HG02588 (cell line): ENCODE measurements around the gene OGFRL1.

ENCODE experiments used
- ATAC-seq: cut with Tn5 transposase; IDR thresholded peaks from one replicate; pipeline ENCODE4 v1.9.1; 2021; ENCODE audit warnings: mild to moderate bottlenecking, moderate library complexity; ENCODE audit not compliant: unreplicated experiment

The OGFRL1 gene

DNA sequence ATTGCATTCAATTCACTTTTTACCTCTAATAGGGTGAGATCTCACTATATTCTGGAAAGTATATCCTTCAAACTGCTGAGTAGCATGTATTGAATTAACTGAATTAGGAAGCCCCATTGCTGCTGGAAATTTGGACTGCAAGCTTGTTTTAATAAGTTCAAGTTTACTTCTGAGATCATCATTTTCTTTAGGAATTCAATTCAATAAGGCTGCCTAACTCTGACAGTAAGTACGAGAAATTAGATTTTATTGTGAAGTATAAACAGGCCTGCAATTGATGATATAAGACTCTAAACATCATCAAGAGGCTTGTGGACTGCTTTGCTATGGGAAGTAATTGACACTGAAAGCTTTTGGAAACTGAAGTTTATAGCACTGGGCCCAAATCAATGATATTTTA, 44.4 kb downstream of the OGFRL1 start:
- ATAC-seq = no peak

DNA sequence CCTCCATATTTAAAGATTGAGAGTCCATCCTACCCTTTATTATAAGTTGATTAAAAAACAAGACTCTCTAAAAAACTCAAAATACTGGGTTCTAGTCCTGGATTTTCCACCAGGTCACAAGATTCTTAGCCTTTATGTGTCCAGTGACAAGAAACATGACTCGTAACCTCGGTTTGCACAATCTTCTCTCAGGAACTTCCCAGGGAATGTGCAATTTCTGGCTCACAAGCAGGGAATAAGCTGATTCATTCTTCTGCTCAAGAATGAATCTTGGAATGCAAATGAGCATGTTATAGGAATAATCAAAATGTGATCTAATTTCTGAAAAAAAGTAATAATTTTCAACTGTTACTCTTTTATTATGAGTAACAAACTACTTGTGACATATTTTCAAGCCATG, 45.1 kb downstream of the OGFRL1 start:
- no peak for ATAC-seq

DNA sequence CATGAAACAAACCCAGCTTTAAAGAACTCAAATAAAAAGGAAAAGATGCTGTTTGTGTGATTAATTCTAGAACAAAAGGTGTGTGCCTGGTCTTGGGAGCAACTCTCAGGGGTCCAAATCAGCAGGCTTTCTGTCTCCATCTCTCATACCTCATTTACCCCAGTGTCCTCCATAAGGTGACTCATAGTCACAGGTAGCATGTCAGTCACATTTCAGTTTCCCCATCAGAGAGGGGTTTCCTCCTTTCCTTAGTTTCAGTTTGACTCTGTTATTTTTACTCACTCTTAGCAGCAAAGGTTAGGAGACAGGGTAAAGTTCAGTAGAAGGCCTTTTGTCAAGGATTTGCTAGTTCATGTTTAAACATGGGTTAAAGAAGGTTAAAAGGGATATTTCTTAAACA, 46.2 kb downstream of the OGFRL1 start:
- ATAC-seq = peak; percentile 53

DNA sequence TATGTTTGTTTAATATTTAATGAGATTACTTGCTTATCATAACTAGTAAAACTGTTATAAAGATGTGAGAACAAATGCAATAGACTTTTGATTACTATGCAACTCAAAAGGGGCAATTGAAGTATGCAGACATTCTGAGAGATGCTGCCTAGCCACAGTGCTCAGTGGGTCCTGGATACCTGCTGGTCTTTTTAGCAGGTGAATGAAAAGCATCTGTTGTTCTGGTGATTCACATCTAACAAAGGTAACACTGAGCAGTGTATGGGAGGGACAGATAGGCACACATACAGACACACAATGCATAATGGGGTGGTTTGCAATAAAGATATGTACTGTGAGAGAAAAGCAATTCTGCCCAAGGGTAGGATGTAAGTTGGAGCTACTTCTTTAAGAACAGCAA, 46.9 kb downstream of the OGFRL1 start:
- no peak for ATAC-seq

DNA sequence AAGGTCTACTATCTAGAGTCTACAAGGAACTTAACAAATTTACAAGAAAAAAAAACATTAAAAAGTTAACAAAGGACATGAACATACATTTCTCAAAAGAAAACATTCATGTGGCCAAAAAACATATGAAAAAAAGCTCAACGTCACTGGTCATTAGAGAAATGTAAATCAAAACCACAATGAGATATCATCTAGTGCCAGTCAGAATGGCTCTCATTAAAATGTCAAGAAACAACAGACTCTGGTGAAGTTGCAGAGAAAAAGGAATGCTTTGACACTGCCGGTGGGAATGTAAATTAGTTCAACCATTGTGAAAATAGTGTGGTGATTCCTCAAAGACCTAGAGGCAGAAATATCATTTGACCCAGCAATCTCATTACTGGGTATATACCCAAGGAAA, 48.3 kb downstream of the OGFRL1 start:
- ATAC-seq = no peak

DNA sequence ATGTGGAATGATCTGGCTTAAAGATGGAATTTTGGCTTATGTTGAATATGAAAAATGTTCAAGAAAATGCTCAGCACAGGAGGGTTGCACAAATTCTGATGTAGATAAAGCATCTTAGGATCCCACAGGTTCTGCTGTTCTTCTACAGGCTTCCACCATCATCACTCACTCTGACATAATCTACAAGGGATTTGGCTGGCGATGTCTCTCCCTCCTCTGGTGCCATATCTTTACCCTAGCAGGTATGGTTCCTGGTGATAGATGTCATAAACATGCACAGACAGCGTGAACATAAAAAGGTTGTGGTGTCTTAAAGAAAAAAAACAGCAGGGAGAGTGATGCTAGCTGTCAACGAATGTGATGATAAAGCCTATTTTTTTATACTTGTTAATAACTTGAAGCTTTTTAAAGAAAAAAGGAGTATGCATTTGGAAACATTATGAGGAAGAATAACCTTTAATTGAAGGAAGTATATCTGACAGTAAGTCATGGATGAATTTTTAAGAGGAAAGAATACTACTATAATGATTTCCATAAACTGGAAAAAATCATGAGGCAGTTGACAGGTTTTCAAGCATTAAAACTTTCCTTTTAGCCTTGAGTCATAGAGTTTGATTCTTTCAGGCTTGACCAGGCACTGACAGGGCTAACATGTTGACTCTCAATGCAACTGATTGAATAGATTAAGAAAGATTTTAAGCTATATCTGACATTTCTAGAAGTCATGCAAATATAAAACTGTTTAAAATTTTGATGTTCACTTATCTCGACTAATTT, 50.1 kb downstream of the OGFRL1 start:
- ATAC-seq = no peak

DNA sequence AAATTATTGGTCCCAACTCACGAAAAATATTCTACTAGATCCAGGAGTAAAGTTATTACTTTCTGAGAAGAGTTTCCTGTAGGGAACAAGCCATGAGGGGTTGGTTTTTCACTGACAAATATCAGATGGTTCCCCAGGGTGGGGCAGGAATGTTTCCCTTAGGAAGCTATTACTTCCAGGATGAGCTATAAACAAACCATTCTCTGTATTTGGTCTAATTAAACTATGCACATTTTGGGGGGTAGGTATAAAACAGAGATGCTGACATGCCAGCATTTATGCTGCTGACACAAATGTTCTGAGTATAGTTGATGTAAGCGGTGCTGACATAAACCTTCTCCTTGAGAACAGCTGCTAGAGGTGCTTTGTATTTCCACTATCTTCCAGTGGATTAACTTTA, 54.2 kb downstream of the OGFRL1 start:
- no peak for ATAC-seq

DNA sequence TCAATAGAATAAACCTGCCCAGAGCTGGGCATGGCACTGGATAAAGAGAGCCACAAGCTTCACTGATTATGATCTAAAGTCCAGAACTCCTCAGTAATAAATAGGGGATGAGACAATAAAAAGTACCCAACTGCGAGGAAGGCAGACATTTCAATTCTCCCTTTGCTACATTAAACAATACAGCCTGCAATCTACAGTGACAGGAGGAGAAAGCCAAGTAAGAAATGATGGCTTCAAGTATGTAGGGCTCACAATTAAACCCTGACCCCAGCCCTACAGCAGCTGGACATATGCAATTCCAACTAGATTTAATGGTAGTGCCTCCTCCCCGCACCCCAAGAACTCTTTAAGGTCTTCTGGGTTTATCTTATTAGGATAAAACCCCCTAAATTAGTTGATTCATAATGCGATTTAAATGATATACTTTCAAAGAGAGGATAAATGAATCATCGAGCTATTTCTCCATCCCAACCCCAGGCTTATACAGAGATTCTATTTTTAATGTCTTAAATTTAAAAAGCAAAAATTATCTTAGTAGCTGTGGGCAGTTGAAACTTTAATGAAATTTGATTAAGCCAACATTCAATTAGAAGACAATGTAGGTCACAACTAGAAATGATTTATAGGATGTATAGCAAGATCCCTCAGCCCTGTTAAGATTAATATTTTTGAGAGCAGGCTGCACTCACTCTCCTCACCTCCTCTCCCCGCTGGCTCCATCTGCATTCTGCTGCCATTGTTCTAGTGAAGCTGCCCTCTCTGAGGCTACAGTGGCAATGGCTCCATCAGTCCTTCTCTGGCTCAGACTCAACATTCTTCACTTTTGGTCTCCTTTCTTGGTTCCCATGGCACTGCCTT, 57.1 kb downstream of the OGFRL1 start:
- ATAC-seq = no peak

DNA sequence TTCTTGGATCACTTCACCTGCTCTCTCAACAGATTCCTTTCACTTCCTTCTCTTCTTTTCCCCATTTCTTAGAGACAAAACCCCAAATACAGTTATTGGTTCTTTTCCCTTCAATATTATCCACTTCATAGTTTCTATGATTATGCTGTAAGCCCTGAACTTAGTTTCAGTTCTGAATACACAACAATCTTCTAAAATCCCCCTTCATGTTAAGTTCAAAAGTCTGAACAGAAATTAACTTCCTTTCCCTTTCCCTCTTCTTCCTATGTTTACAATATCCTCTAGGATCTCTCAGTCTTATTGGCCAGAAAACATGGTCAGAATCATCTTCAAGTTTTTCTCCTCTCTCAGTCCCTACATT, 57.7 kb downstream of the OGFRL1 start:
- no peak for ATAC-seq

DNA sequence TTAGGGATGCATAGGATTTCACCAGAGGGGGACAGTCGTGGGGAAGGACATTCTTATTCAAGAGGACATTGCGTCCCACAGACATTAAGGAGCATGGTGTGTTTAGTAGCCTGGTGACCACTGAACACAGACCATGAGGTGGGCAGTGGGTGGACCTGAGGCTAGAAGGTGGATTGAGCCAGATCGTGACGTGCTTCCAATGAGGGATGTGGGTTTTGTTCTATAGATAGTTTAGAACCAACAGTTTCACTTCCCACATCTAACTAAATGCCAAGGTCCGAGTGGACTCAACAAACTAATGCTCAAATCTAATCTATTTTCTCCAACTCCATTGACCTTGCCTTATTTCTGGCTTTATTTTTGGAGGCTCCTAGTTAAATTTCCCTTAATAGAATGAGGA, 58.5 kb downstream of the OGFRL1 start:
- no peak for ATAC-seq

DNA sequence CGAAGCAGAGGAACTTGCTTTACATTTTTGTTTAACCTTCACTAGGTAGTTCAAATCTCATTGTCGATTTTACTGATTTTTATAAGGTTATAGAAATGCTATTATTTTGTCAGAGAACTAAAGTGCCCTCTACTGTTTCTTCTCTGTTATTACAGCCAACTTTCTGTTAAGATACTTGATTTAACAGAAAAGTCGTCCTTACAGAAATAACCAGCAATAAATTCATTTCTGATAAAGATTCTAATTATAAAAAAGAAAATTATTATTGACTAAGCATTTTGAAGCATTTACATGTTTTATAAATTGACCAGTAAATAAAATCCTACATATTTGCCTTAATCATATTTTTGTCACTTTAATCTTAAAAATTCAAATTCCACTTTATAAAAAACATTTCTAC, 60.8 kb downstream of the OGFRL1 start:
- ATAC-seq = no peak

DNA sequence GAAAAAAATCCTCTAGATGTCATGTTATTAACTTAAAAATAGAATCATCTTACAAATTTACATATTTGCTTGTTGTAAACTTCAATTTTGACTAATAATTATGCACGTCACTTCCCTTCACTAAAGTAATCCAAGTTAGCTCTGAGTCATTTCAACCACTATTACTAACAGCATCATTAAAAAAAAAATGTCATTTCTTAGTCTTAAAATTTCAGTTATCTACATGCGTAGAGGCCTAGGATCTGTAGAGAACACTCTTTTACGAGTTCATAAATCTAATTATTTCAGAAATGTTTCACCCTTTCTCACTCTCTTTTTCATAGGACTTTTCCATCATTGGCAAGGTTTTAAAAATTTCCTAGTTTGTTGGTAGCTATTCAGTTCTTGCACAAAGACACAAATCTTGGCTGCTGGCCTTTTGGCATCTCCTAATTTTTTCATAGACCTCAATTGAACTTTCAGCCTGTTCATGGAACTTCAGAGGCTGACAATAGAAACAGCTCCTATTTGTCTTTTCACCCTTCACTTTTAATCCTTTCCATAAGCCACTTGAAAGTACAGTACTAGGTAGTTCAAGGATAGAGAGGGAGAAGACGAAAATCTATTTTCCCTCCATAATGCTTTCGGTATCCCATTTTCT, 61.5 kb downstream of the OGFRL1 start:
- no peak for ATAC-seq

DNA sequence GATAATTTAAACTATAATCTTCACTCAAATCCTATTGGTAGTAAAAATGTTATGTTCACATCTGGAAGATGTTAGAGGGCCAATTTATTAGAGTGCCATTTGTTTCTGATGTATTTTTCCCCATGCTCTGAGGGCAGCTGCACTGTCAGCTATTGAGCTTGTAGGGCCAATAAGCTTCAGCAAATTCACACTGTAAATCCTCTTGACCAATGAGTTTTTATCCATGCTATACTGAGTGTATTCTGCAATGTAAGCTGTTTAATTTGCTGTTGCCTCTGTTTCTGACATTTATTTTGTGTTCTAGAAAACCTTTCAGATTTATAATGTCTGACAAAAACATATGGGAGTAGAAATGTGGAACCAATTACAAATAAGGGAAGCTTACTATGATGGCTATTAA, 62.6 kb downstream of the OGFRL1 start:
- no peak for ATAC-seq
